Suppressor macrophage treated with lipopolysaccharide for 4 hours (primary cell): Measurements from ENCODE around the gene SAFB.

Experiments used
- DNase-seq: peaks from one replicate; pipeline ENCODE4 v3.0.0-alpha.2; 2020

SAFB gene

GRCh38 chr19:5622465-5623396, at the start of gene SAFB, which contains the start of gene SAFB2:
Gene SAFB (plus strand): TSS chr19:5623083. CDS start chr19:5623206, 123 bp downstream.
Gene SAFB2 (minus strand): TSS chr19:5622776. CDS start chr19:5622715, 61 bp downstream.
- DNase-seq: peak; percentile 100

- DNase-seq: no peak
These were observed 47.3 kb upstream of the SAFB start for GRCh38 chr19:5575590-5575989.

- DNase-seq: peak; percentile 65
These were observed 44.6 kb upstream of the SAFB start for GRCh38 chr19:5578097-5578846.

- no peak for DNase-seq
These were observed 43.6 kb upstream of the SAFB start for GRCh38 chr19:5579286-5579685.

DNA sequence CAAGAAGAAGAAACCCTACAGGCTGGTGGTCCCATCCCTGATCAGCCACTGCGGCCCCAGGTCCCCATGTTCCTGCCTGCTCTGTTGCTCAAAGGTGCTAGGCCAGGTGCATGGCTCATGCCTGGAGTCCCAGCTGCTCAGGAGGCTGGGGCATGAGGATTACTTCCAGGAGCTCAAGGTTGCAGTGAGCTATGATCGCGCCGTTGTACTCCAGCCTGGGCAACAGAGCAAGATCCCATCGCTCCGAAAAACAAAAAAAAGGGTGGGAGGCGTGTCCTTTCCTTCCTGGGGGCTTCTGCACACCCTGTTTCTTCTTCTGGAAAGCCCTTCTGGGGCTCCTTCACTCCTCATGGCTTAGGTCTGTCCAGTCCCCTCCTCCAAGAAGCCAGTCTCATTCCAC, 43.2 kb upstream of the SAFB start:
- no peak for DNase-seq

DNA sequence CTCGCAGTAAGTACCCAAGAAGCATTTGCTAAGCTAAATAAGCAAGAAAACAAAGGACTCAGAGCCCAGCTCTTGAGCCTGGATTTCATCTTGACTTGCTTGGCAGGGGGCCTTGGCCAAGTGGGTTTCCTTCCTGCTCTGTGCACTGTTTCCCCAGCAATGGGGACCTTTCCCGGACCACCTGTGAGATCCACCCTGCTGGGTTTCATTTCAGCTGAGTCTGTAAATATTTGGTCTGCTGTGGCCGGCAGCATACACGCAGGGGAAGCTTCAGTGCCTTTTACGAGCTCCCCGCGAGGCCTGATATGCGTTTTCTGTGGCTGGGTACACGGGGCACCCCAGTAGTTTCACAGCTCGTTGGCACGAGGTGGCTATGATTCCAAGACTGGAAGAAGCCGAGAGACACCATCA, 42.7 kb upstream of the SAFB start:
- DNase-seq: no peak

GRCh38 chr19:5585461-5586299, 37.2 kb upstream of the SAFB start:
- no peak for DNase-seq

DNA sequence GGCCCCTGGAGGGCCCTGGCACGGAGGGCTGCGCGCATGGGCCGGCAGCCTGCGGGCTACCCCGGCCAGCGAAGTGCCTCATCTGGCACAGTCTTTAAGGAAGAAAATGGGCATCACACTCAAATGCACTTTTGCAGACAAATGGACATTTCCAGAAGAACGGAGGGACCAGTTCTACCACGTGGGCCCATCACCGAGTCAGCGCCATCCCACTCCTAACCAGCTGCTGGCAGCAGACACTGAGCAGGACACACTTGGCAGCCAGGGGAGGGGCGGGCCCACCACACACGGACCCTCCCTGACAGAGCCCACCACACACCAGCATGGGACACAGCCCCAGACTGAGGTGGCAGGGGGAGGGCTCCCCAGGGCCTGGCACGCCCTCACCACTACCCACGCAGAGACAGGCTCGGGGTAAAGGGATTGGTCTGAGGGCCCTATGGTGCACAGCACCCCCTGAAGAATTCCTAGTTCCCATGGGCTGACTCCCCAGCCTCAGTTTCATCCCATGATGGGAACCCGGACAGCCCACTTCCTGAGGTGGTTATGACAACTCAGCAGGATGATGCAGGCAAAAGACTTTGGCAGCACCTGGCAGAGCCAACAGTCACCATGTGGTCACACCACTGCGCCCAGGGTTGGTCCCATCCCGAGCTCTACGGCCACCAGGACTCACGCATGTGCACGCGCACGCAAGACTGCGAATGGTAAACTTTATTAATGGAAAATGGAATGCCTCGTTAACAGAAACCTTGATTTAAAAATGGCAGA, 36.4 kb upstream of the SAFB start:
- no peak for DNase-seq

GRCh38 chr19:5587071-5587455, 35.8 kb upstream of the SAFB start:
- no peak for DNase-seq

DNA sequence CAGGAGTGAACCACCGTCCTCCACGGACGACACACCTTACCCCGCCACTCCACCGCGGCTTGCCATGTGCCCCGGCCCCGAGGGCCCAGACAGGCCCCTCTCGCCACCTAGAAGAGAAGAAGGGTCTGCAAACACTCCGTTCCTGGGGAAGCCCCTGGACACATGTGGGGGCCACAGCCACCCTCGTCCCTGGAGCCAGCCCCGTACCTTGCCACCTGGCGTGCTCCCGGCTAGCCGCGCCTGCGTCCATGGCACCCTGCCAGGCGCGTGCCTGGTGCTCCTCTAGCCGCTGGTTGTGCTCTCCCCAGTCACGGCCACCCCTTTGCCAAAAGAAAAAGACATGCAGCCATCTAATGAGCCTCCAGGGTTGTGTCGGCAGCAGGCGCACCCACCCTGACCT, 35.2 kb upstream of the SAFB start:
- DNase-seq: no peak

- no peak for DNase-seq
These were observed 34.4 kb upstream of the SAFB start for GRCh38 chr19:5588441-5588840.

GRCh38 chr19:5588906-5589676, 33.8 kb upstream of the SAFB start:
- DNase-seq: no peak

GRCh38 chr19:5590151-5590864, 32.6 kb upstream of the SAFB start:
- DNase-seq: no peak

GRCh38 chr19:5590865-5591154, 32.1 kb upstream of the SAFB start:
- no peak for DNase-seq

DNA sequence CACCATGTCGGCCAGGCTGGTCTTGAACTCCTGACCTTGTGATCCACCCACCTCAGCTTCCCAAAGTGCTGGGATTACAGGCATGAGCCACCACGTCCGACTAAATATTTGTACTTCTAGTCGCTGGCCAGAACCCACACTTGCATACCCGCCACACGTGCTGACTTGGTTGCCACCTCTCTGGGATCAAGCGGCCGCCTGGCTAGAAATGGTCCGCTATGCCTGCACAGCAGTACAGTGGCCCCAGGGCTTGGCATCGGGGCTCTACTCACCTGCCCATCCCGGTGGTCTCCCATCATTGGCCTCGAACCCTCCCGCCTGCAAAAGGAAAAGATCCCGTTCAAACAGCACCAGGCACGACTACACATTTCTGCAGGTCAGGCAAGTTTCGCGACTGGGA, 31.4 kb upstream of the SAFB start:
- no peak for DNase-seq

DNA sequence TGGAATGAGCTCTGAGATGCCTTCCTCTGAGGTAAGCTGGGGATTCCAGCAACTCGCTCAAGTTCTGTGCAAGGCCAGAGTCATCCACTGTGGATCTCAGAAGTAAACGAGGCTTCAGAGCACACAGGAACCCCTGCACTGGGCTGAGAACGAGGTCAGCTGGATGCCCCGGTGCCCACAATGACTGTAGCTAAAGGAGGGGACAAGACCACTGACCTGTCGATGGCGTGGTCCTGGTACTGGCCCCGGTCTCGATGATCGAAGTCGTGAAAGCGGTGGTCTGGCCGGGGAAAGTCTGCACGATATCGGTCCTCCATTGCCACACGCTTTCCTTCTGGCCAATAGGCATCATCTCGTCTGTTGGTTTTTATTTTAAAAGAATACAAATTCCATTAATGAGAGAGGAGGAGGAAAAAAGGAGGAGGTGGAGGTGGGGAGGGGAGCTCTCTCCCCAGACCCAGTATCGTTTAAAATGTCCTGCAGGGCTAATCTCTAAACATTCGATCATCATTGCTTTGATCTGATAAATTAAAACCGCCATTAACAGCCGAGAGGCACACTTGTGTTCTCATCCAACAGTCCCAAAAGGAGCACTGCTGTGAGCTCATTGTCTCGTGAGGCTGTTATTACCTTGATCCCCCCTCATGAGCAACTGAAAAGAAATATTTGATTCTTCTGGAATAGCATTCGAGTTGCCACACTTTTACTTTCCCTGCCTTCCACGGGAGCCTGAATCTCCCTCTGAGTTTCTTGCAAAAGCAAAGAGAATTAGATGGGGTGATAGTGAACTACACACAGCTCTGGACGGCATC, 30.1 kb upstream of the SAFB start:
- DNase-seq: no peak

DNA sequence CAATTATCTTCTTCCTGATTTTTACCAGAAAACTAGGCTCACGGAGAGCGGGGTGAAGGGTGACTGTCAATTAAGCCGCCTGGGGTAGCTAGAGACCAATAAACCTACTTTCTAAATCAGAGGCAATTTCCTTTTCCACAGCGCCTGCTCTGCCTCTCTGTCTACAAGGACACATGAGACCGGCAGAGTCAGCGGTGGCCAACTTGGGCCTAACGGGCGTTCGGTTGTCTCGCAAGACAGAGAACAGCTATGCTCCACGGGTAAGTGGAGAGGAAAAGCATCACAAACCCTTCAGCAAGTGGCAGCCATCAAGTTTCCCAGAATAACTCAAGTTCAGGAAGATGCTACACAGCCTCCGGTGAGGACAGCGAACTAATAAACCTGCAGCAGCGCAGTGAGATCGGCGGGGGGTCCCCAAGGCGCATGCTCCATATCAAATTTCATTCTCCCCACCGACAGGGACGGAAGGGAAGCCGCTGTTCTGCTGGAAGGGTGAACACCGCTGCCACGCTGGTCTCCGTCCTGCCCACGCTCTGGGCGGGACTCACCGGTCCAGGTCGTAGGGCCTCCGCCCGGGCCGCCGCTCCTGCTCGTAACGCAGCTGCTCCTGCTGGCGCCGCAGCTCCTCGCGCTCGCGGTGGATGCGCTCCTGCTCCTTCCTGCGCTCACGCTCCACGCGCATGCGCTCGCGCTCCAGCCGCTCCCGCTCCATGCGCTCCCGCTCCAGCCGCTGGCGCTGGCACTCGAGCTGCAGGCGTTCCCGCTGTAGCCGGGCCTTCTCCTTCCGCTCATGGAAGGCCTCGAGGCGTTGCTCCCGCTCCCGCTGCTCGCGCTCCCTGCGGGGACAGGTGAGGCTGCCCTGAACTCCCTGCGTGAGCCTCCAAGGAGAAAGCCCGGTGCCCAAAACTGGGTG, 29.3 kb upstream of the SAFB start:
- DNase-seq: no peak

DNA sequence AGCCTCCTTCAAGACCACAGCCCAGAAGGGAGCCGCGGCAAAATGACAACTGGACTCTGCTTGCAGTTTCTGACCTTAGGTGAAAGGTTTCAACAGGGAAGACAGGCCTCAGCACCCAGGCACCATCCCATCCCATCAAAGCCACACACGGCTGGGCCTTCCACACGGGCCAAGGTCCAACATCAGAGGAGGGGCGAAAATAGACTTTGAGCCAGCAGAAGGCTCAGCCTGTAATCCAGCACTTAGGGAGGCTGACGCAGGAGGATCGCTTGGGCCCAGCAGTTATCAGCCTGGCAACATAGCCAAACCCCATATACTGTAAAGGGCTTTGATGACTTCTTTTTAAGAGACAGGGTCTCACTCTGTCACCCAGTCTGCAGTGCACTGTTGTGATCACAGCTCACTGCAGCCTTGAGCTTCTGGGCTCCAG, 28.3 kb upstream of the SAFB start:
- DNase-seq: no peak

- no peak for DNase-seq
These were observed 27.8 kb upstream of the SAFB start for GRCh38 chr19:5595129-5595528.
